C4-2B (cell line): ENCODE results near the gene AHI1.

Experiments used
- H3K27ac ChIP-seq: fragments of 450-650 bp; 2 replicates; pipeline ENCODE4 v1.5.1; 2017
- CTCF ChIP-seq: fragments of 450-650 bp; conservative IDR thresholded peaks from 2 replicates; pipeline ENCODE4 v1.5.1; 2017; ENCODE audit warnings: mild to moderate bottlenecking
- ZFX ChIP-seq: fragments of 450-650 bp; IDR thresholded peaks from 2 replicates; pipeline ENCODE4 v1.6.1; 2017

The AHI1 gene

GRCh38 chr6:135274561-135275293 lies 222.8 kb downstream of the AHI1 start:
- H3K27ac ChIP-seq = no peak overlapping the region
- TF ChIP-seq ZFX = no peak
- TF ChIP-seq CTCF = no peak

- peak overlapping the region; percentile 77; the same call in 1 of the 2 replicates for H3K27ac ChIP-seq
- no peak for TF ChIP-seq CTCF
- no peak for TF ChIP-seq ZFX
Measured at GRCh38 chr6:135271626-135272025, 225.9 kb downstream of the AHI1 start.

- TF ChIP-seq CTCF (no peak), ZFX (no peak)
- H3K27ac ChIP-seq = peak overlapping the region; percentile 77
Measured at GRCh38 chr6:135270676-135271536, 226.6 kb downstream of the AHI1 start.

GRCh38 chr6:135269481-135269891 lies 228.1 kb downstream of the AHI1 start:
- H3K27ac ChIP-seq = peak overlapping the region; percentile 19; the same call in 1 of the 2 replicates

GRCh38 chr6:135268740-135269139 lies 228.8 kb downstream of the AHI1 start:
- TF ChIP-seq CTCF (no peak), ZFX (no peak)
- no peak overlapping the region for H3K27ac ChIP-seq

More at GRCh38 chr6:135269481-135269891, 228.1 kb downstream of the AHI1 start:
- no peak for TF ChIP-seq CTCF
- TF ChIP-seq ZFX = no peak

GRCh38 chr6:135268263-135268662 lies 229.3 kb downstream of the AHI1 start:
- H3K27ac ChIP-seq = no peak overlapping the region
- no peak for TF ChIP-seq CTCF
- no peak for TF ChIP-seq ZFX

- H3K27ac ChIP-seq = no peak overlapping the region
- no peak for TF ChIP-seq ZFX
- no peak for TF ChIP-seq CTCF
Measured at GRCh38 chr6:135267085-135267484, 230.5 kb downstream of the AHI1 start.
